HPDE6-E6E7 (cell line): ENCODE results near the gene CEBPG.
A peak's percentile ranks its signal among the peaks of the same experiment; 100 is the strongest.

Experiments used
- DNase-seq: peaks from one replicate; pipeline ENCODE4 v3.0.0; 2011; ENCODE audit warnings: missing footprints; ENCODE audit errors: extremely low spot score

The CEBPG gene

DNA sequence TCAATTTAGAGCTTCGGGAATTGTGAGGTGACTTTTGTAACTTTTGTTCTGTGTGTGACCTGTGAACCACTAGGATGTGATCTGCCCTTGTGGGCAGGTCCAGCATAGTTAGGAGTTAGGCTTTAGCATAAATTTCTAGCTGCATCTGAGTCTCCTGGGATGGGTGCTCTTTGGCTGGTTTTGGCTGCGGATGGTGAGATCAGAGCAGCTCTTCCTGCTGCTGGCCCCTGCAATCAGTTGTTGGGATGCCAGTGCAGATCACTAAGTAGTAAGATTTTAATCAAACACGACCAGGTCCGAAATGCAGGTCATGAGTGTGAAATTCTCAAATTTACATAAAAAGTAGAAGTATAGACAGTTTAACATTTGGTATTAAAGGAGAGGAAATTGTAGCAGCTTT, 8.5 kb downstream of the CEBPG start:
- DNase-seq: no peak

DNA sequence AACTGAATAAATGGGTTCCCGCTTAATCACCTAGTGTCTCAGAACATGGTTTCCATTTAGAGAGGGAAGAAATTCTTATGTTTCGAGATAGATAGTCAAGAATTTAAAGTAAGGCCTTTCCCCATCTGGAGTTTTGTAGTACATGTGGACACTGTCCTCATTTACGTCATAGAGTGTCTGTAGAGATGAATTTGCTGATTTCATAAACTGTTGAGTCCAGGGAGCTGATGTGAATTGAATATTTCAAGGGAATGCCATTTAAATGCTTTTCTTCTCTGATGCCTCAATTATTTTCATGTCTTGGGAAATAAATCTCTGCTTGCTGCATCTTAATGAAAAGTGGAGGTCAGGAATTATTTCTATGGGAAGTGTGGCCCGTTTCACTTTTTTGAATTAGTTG, 9.5 kb downstream of the CEBPG start:
- no peak for DNase-seq

DNA sequence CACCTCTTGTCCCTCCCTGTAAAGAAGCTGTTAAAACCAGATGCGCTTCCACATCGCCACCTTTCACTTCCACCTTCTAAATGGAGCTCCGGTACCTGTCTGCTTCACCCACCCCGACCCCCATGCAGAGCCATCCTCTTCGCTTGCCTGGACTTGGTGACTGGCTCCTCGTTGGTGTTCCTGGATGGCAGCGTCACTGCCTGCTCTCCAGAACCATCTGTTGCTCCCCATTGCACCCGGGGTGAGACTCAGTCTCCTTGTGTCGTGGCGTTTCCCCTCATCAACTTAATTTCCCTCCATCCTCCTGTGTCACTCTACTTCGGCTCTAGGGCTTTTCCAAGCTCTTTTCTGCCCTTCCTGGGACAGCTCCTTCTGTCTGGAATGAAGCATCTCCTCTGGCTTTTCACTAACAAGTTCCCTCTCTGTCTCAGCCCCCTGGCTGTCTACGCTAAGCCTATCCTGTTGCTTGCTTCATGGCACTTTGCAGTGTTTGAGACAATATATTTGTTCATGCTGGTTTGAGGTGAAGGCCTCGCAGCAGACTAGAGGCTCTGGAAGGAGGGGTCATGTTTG, 10.3 kb downstream of the CEBPG start:
- no peak for DNase-seq

DNA sequence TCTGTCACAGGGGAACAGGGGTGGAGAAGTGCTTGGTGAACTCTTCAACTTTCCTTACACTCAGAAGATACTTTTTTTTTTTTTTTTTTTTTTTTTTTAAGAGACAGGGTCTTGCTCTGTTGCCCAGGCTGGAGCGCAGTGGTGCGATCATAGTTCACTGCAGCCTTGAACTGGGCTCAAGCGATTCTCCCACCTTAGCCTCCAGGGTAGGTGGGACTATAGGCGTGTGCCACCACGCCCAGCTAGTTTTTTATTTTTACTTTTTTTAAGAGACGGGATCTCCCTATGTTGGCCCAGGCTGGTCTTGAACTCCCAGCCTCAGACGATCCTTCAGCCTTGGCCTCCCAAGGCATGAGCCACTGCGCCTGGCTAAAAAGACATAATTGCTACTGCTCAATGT, 11.5 kb downstream of the CEBPG start:
- DNase-seq: no peak

DNA sequence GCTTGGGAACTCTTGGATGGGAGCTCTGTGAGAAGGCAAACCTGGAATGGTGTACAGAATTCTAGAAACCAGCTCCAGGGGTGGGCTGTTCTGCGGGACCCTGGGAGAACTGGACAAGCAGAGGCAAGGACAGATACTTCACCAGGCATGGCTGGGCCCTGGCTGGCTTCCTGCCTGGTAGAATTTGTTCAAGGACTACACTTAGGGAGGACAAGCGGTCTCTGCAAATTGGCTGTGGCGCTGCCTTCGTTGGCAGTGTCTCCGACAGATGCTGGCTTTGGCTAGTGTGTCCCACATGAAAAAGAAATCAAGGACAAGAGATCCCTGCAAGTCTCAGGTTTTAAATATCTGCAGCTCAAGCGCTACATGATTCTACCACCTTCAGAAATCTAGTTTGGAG, 12.4 kb downstream of the CEBPG start:
- no peak for DNase-seq

DNA sequence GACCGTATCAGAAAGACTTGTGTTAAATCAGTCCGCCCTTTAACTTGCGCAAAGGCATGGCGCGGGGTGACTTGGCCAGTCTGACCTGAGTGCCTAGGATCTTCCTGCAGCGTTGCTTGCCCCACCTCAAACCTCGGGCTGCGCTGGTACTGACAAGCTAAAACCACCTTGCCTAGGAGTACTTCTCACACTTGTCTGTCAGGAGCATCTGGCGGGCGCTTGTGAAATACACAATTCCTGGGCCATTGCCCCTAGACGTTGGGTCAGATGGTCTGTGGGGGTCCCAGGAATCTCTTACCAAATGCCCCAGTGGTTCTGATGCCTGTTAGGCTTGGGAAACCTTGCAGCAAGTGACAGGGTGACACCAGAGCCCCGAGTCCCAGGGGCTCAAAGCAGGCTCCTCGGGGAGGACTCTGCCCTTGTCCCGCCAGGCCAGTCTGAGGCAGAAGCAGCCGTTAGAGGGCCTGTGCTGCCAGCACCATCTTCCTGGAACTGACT, 12.9 kb downstream of the CEBPG start:
- DNase-seq: no peak

DNA sequence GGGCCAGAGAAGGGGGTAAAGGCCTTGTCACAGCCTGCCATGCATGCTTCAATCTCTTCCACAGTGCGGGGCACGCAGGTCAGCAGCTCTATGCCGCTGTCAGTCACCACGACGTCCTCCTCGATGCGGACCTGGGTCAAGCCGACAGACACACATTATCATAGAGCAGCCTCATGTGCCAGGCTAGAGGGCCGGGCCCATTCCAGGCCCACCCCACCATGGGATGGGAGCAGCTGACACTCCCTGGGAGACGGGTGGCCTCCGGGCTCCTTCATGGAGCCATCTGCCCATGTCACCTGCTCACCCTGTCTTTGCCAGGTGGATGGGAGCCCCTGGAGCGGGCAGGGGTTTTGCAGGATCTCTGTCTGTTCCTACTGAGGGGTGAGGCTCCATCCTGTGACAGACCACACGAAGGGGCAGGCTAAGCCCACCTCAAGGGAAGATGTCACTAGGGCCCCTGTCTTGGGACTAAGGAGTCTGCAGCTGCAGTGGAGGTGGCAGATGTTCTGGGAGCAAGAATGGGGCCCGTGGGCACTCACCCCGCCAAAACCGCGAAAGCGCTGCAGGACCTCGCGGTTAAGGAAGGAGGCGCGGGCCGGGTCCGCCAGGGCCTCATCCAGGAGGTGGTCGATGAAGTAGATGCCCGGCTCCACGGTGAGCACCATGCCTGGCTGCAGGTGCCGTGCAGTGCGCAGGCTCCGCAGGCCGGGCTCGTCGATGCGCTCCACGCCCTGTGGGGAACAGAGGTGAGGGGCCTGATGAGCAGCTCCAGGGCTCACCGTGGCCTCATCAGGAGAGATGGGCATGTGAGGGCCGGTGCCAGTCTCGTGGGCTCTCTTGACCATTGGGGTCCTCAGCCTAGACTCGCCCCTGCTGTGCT, 14.1 kb downstream of the CEBPG start:
- no peak for DNase-seq

DNA sequence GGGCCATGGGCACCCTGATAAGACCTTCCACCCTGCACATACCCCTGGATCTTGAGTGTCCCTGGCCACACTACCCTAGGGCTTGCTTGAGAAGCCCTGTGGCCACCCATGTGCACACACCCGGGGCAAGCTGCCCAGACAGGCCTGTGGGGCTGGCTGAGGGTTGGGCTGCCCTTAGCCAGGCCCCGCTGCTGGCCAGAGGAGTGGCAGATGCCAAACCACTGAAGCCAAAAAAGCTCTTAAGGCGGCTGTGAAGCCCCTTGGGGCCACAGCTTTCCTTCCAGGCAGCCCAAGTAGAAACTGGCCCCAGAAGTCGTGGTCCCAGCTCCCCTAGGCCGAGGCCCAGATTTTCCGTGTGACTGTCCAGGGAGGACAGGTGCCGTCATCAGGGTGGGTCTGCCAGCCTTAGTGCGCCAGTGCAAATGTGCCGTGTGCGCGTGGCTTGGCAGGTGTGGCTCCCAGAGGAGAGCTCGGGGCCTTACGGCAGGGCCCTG, 14.8 kb downstream of the CEBPG start:
- no peak for DNase-seq

DNA sequence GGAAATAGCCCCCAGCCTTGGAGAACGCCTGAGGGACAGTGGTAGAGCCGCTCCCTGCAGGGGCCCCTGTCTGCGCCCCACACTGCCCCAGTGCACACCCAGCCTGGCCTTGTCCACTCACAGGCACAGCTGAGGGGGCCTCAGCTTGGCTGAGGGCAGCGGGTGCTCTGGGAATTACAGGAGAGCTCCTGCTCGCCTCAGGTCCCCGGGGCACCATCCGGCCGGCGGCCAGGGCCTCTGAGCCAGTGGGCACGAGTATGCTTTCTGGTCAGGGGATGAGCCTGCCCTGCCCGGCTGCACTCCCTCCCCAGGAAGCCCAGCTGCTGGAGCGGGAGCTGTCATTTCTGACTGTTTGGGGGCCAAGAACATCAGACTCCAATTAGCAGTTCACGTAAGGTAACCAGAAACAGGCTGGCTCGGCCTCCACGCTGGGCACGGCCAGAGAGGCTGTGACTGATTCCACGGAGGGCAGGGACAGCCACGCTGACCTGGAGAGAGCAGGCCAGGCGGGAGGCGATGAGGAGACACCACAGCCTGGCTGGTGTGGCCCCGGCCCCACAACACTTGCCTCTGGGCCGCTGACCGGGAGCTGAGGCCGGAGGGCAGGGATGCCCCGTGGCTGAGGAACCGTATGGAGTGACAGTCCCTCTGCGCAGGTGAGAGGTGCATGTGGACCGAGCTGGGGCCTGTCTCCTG, 15.4 kb downstream of the CEBPG start:
- DNase-seq: no peak

DNA sequence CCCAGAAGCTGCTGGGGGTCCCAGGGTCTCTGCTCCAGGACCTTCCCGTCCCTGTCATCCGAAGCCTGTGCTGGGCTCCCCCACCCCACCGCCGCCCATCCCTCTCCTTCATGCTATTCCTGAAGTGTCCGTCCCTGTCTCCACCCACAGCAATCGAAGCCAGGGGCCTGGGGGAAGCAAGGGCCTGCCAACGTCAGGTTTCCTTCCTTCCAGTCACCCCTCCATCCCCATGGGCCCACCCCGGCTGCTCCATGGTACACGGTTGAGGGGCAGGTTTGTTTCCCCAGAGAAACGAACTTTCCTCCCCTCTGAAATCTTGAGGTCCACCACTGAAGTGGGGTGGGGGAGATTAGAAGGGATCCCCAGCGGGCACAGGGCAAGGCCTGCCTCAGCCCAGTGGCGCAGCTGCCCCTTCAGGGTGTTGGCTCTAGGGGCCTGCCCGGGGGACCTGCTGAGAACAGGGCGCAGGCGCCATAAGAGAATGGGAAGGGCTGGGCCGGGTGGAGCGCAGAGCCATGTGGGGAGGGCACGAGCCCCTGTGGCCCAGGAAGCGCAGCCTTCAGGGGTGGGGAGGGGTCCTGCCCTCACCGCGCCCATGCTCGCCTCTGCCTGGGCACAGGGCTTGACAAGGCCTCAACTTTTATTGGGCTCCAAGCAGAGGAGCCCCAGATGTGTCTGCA, 16.1 kb downstream of the CEBPG start:
- DNase-seq: no peak

DNA sequence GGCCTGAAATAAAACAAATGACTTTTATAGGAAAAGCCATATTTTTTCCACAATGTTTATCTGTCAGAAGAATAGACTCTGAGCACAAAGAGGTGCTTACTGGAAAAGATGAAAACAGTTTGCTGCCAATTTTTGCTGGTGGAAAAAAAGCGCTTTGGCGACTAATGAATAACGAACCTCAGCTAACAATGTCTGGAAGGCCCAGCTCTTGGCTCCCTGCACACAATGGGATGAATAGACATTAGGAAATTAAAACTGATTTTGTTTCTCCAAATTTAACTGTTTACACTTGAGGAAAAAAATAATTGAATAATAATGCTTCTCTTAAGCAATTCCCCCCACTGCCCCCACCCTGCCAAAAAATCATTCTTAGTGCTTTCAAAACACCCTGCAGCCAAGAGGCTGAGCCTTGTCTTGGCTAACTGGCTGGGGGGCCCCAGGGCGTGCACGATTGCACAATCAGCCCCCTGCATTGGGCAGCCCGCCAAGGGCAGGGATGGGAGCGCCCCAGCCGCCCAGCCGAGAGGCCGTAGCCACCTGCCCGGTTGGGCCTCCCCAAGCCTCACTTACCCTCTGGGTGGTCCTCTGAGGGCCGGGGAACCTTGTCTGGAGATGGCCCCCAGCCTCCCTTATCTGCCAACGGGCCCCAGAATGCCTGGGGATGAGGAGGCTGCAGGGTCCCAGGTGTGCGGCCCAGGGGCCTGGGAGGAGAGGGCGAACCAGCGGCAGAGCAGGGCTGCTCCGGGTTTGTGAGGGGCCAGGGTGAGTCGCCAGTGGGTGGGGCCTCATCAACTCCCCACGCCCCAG, 16.8 kb downstream of the CEBPG start:
- DNase-seq: no peak

DNA sequence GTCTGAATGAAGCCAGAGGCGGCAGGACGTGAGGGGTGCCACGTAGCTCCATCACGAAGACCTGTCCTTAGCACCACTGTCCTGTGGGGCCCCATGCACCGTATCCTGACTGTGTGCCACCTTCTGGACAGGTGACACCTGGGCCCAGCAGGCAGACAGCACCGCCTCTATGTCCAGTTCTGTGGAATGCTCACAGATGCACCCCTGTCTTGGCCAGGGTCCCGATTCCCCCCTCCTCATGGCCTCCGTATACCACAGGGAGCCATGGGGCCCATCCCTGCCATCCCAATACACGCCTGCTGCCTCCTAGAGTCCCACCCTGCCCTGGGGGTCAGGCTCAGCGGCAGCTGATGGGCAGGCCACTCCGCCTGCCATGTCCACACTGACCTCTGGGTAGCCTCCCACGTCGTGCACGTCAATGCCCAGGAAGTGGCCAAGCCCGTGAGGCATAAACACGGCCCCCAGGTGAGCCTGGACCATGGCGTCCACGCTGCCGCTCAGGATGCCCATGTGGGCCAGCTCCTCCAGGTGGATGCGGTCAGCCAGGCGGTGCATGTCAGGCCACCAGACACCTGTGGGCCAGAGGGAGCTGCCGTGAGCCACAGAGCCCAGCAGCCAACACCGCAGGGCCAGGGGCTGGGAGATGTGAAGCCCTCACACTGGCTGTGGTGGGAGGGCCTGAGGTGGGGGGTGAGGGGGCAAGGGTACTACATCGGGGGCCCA, 17.6 kb downstream of the CEBPG start:
- DNase-seq: no peak

DNA sequence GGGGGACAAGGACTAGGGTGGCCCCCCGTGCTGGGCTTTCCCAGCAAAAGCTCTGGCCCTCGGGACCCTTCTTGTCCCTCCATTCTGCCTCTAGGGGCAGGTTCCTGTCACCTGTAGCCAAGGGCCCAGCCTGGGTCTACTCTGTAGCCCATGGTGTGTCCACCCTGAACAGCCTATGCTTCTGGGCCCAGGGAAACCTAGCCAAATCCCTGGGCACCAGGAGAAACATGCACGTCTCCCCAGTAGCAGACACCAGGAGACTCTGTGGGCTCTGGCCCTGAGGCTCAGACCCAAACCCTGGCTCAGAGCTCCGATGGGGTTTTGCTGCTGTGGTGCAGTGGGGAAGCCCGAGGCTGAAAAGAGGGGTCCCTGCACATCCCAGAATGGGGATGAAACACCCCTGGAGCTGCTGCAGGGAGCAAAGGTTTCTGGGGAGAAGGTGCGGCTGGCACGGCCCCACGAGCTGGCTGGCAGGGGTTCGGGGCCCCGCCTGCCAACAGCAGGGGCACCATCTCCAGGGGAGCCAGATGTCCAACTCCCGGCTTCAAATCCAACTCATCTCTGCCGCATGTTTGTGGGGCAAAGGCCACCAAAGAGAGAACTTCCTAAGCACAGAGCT, 18.2 kb downstream of the CEBPG start:
- no peak for DNase-seq

DNA sequence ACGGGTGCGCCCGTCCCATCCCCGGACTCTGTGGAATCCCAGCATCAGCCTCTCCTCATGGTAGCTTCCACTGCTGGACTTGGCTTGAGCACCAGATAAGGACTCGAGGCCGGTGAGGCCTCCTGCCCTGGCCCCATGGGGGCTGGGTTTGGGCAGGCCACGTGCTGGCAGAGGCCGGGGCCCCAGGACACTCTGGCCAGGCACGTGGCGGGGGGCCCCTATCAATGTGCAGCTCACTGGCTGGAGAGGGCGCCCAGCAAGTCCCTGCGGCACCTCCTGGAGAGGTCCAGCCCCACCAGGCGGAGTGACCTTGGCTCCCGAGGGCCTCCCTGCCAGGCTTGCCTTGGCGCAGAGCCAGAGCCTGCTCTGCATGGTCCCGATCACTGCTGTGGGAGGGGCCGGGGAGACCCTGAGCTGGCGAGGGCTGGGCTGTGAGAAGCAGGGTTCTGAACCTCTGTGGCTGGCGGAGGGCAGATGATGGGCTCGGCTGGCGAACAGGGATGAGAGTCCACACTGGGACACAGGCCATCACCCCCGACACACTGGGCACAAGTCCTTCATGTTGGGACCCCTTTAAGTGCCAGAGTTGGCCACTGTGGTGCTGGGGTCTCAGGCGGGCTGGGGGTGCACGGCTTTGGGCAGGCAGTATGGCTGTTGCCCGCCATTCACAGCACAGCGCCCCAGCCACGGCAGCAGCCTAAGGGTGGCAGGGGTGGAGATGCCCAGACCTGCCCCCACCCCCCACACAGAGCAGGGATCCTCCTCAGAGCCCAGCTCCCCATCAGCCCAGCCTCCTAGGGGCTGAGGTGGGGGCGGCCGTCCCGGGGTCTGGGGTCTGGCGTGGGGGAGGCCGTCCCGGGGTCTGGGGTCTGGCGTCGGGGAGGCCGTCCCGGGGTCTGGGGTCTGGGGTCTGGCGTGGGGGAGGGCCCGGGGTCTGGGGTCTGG, 19.1 kb downstream of the CEBPG start:
- DNase-seq: no peak

DNA sequence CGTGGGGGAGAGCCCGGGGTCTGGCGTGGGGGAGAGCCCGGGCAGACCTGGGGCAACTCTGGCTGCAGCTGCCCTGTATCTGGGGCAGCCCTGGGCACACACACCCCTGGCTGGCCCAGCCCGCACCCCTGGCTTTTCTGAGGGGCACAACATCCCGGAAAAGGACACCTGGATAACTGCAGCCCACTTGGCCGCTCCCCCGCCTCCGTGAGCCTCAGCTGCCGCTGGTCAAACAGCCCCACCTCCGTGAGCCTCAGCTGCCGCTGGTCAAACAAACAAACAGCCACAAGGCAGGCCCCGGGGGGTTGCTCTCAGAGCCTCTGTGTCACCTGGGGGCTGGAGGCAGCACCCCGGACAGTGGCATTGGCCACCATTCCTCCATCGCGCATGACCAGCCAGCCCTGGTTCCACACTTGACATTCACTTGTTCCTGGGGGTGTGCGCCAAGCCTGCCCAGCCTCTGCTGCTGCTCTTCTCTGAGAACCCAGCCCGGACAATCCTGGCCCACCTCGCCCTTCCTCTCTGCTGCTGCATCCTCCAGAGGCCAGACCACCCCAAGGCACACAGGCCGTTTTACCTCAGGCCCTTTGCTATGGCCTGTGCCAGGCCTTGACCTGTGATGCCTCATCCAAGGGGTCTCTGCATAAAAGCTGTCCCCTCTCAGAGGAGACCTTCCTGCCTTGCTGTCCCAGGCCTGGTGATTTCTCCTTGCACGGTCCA, 19.9 kb downstream of the CEBPG start:
- DNase-seq: no peak

DNA sequence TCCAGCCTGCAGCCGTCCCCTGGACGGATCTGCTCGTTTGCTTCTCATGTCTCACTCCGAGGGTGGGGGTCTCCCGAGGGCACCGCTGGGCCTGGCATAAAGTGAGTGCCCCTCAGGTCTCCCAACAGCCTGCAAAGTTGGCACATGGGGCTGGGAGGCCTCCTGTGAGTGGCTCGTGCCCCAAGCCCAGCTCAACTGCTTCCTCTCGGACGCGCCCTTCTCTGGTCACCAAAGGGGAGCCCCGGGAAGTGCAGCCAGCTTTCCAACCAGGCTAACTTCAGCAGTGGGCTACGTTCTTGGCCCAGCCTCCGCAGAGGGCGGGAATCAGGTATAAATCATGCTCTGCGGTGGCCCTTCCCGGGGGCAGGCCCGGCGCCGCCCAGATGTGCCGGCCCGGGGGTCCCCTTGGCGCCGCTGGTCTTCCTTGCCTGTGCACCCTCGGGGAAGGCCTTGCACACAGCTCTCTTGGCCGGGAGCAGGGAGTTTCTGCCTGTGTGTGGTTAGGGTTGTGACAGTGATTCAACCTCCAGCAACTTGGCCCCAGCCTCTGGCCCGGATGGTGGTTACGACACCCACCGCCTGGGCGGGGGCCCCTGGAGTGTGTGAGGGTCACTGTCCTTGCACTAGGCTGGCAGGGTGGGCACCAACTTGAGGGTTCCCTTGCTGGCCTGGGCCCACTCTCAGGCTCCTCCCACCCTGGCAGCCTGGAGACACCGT, 20.7 kb downstream of the CEBPG start:
- peak; percentile 39 for DNase-seq

DNA sequence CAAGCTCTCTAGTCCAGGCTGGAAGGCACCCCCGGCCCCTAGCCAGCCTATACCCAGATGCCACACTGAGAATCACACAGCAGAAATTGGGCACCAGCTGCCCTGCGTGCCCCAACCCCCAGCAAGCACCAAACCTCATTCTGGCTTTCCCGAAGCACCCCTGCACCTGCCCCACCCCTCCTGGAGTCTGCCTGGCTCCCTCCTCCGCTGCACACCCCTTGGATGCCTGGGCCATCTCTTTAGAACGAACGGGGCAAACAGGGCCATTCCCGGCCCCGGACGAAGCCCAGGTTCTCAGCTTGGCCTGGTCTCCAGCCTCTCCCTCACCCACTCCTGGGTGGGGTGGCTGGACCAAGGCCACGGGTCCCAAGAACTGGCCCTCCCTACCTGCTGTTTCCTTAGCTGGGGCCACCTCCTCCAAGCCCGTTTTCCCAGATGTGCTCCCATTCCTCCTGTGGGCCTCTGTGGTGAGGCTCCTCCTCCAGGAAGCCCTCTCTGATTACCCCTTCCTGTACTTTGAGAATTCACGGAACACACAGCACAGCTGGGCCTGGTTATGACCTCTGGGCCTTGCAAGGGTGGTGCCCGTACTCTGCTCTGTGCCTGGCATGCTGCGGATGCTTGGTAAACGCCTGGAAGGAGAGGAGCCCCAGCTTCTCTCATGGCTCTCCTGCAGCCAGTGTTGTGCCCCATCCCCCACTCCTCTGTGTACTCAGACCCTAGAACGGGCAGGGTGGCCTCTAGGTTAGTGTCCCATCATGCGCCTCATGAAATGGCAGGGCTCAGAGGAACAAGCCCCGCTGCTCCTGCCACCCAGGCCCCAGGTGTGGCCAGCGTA, 21.4 kb downstream of the CEBPG start:
- DNase-seq: no peak
